GM12878 (cell line): ENCODE data around the gene KIDINS220.

Experiments used
- CBFB ChIP-seq: IDR thresholded peaks from 2 replicates; pipeline ENCODE4 v1.6.1; 2016; ENCODE audit warnings: antibody characterized with exemption, low read depth
- JUND ChIP-seq: IDR thresholded peaks from 2 replicates; pipeline ENCODE4 v1.6.1; 2012; ENCODE audit warnings: low read depth, mild to moderate bottlenecking, low read length, improper control_type of control experiment, moderate library complexity
- RAD21 ChIP-seq: IDR thresholded peaks from 2 replicates; pipeline ENCODE4 v1.6.1; 2011; ENCODE audit warnings: mild to moderate bottlenecking, low read depth, low read length, moderate library complexity; ENCODE audit not compliant: insufficient read depth
- SREBF2 ChIP-seq: IDR thresholded peaks from 2 replicates; pipeline ENCODE4 v1.6.1; 2012; ENCODE audit warnings: mild to moderate bottlenecking, low read length
- TCF7 ChIP-seq: IDR thresholded peaks from 2 replicates; pipeline ENCODE4 v1.6.1; 2014; ENCODE audit warnings: antibody characterized with exemption, borderline replicate concordance

DNA sequence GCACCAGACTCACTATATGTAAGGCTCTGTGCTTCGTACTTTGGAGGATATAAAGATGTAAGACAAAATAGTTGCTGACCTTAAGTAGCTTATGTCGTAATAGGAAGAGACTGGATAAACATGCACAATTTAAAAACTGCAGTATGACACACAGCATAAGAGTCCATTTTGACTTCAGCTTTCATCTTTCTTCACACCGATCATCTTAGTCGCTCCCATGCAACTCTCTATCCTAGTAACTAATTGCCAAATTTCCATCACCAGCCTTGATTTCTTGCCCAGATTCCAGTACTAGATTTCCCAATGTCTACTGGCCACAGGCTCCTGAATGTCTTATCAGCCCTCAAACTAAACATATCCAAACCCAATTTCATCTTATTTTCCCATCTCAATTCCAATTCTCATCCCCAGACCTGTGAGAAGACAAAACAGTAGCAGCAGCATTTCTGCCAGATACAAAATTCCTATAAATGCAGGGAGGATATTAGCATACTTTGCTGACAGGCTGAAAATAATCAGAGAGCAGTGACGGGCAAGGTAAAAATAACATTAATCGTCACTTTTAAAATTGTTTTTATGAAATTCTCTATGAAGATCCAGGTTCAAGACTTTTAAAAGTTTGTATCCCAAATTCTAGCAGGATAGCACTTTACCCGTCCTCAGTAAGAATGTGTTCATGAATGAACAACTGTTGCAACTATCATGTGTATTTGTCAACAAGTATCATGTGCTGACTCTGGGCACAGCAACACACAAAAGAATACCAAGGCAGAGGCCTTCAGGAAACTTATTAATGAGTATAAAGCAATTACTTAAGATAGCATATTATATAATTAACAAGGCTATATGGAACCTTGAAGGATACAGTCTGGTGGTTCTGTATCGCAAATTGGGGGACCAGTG lies 42.2 kb downstream of the KIDINS220 start:
- TF ChIP-seq TCF7 (no peak), SREBF2 (no peak), RAD21 (no peak), JUND (no peak), CBFB (no peak)
